HG02885 (cell line): ENCODE results near the gene BUD31.
"Not testable (repeated sequence)": the region's sequence is repeated elsewhere in the genome, so short reads cannot be mapped to it uniquely, and the experiment has no call there.

ENCODE experiments used
- ATAC-seq: cut with Tn5 transposase; IDR thresholded peaks from one replicate; pipeline ENCODE4 v1.9.1; 2021; ENCODE audit warnings: mild to moderate bottlenecking; ENCODE audit not compliant: unreplicated experiment, poor library complexity

BUD31 gene

DNA sequence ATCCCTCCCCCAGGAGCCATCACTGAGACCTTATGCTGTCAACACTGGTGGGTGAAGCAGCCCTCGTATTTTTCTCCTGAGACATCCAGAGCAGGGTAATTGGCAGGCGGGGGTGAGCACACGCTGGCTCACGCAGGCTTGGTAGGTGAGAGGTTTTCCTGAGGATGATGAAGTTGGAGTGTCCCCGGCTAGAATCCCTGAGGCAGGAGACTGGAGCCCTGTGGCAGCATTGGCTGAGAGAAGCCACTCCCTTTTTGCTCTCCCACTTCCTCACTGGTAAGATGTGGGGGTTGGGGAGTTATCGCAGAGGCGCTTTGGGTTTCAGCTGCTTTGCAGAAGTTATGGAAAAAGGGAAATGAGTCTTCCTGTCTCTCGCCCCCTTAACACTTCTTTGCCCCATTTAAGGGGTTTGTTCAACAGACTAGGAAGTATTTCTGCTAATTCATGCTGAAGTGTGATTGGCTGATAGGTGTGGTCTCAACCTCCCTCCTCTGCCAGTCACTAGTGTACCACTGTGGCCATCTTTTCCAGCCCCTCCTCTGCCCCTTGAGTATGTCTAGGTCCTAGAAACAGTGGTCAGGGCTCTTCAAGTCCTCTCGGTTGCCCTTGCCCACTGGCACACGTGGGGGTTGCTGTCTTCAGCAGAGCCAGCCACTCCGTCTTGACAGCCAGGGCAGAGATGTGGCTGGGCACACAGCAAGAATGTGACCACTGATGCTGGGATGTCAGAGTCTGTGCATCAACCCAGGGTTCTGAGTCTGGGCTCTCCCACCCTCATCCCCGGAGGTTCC lies 28.5 kb upstream of the BUD31 start:
- ATAC-seq: peak; percentile 36

DNA sequence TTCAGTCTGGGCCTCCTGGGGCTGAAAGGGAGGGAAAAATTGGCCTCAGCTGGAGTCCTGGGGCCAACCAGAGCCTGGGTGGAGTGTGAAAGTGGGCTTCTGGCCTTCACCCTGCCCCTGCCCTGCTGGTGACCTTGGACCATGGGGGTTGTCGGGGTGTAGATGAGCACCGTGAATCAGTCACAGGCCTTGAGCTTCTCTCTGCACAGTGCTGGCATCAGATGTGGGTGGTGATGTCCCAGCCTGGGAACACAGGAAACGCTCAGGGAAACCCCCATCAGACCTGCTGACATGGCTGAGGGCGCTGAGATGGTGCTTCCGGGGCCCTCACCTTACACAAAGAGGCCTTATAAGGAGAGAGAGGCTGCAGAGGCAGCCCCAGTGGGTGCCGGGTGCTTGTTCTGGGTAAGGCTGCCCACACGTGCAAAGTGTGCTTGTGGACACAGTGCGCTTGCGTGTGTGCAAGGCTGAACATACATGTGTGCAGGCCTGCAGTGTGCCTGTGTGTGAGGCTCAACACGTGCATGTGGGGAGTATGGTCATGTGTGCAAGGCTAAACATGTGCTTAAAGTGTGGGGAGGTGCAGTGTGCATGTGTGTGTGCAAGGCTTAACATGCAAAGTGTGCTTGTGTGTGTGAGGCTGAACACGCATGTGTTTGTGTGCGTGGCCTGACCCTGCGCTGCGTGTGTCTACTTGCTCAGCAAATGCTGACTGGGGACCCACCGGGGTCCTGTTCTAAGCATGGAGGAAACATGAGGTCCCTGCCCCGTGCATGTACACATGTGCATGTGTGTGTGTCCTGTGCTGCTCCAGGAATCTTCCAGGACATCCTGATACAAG lies 27.7 kb upstream of the BUD31 start:
- peak; percentile 81 for ATAC-seq

DNA sequence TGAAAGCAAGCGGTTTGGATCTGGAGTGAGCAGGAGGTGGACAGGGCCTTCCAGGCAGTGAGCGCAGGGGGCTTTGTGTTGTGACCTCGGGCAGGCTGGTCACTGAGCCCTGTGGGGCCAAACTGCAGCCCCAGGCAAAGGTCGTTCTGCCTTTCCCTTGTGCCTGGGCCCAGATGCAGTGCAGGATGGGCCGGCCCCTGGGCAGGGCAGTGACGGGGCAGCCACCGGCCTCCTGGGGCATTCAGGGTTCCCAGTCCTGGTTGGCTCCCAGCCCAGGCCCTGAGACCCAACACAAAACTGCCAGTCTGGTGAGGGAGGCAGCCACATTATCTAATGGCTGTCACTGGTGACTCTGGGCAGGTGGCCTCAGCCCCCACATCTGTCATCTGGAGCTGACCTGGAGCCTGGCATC lies 27.1 kb upstream of the BUD31 start:
- no peak for ATAC-seq

DNA sequence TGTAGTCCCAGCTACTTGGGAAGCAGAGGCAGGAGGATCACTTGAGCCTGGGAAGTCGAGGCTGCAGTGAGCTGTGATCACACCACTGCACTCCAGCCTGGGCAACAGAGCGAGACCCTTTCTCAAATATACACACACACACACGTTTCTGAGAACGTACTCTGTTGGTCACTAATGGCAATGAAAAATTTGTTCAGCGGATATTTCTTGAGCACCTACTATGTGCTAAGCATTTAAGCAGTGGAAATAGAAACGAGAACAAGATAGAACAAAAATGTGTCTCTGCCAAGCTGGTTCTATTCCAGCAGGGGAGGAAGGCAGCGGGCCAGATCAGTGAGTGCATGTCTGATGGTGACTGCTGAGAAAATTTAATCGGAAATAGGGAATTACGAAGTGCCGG lies 25.6 kb upstream of the BUD31 start:
- ATAC-seq: no peak

DNA sequence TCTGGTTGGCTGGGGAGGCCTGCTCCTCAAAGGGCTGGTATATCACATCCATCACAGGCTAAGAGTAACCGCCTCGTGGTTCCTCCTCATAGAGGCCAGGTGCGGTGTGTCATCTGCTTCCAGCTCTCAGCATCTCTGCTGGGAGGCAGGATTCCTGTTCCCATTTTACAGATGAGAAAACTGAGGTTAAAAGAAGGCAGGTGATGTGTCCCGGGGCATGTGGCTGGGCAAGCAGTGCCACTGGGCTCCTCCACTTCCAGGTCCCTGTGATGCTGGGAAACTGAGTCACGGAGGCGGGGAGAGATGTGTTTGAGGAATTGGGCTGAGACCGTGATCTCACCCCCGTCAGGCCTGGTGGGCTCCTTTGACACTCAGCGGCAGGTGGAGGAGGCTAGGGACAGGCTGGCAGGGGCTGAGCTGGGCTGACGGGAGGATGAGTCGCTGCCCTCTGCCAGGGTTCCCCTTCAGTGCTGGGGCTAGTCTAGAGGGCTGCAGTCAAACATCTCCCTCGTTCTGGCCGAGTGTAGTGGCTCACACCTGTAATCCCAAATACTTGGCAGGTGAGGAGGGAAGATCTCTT lies 24.9 kb upstream of the BUD31 start:
- ATAC-seq: no peak

DNA sequence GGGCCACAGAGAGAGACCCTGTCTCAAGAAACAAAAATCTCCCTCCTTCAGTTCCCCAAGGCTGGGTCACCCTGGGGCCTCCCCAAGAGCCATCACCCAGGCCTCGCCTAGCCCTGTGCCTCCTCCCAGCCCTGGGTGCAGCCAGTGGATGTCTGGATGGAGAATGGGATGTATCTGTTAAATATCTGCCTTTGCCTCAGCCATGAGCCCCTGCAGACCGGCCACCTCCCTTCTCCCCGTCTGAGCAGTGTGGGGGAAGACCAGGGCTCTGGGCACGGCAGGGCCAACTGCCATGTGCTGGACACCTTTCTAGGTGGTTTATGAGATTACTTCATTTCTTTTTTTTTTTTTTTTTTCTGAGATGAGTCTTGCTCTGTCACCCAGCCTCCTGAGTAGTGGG lies 24.2 kb upstream of the BUD31 start:
- ATAC-seq: no peak

DNA sequence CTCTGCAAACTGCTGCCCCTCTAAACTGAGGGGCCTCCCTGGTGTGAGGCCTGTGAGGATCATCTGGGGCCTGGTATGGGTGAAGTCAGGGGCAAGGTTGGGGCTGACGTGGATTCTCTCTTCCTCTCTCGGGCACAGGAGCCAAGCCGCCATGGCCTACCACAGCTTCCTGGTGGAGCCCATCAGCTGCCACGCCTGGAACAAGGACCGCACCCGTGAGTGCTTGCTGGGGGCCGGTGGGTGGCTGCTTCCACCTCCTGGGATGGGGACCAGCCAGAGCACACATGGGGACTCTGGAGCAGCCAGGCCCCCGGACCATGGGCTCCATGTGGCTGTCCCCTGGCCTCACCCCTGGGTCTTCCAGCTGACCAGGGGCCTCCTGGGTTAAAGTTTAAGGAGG lies 23.2 kb upstream of the BUD31 start:
- no peak for ATAC-seq

DNA sequence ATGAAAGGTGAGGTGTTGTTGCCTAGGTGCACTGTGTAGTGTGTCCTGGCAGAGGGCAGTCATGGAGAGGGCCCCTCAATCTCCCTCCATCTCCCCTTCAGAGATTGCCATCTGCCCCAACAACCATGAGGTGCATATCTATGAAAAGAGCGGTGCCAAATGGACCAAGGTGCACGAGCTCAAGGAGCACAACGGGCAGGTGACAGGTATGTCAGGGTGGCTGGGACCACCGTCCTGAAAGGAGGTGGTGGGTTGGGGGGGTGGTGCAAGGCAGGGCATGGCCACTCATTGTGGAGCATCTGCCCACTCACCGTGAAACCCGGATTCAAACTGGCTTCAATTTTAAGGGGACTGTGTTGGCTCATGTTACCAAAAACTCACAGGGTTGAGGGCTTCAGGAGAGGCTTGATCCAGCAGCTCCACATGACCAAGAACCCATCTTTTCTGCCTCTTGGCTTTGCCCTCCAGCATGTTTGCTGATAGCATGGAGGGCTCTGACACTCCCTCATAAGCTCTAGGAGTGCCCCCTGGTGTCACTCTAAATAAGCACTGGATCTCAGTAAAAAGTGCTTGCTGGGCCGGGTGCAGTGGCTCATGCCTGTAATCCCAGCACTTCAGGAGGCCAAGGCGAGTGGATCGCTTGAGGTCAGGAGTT lies 22.1 kb upstream of the BUD31 start:
- ATAC-seq: no peak

DNA sequence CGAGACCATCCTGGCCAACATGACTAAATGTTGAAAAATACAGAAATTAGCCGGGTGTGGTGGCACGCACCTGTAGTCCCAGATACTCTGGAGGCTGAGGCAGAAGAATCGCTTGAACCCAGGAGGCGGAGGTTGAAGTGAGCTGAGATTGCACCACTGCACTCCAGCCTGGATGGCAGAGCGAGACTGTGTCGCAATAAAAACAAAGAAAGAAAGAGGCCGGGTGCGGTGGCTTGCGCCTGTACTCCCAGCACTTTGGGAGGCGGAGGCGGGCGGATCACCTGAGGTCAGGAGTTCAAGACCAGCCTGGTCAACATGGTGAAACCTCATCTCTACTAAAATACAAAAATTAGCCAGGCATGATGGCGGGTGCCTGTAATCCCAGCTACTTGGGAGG lies 21.5 kb upstream of the BUD31 start:
- not testable (repeated sequence) for ATAC-seq

DNA sequence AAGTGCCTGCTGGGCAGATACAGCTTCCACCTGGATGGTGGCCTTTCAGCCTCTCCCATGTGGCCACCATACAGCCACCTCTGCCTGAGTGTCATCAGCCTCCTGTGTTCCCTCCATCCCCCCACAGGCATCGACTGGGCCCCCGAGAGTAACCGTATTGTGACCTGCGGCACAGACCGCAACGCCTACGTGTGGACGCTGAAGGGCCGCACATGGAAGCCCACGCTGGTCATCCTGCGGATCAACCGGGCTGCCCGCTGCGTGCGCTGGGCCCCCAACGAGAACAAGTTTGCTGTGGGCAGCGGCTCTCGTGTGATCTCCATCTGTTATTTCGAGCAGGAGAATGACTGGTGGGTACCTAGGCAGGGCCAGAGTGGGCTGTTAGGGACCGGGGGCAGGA lies 20.9 kb upstream of the BUD31 start:
- ATAC-seq: no peak

DNA sequence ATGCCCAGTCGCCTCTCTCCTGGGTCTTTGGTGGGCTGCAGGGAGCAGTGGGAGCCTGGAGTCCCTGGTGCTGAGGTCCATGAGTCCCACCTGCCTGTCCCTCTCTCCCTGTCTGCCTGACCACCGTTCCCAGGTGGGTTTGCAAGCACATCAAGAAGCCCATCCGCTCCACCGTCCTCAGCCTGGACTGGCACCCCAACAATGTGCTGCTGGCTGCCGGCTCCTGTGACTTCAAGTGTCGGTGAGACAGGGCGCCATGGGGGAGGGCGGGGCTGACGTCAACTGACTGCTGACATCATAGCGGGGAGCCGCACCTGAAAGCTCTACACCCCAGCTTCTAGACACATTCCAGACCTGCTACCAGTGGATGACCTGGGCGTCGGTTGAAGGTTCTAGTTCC lies 19.0 kb upstream of the BUD31 start:
- no peak for ATAC-seq

DNA sequence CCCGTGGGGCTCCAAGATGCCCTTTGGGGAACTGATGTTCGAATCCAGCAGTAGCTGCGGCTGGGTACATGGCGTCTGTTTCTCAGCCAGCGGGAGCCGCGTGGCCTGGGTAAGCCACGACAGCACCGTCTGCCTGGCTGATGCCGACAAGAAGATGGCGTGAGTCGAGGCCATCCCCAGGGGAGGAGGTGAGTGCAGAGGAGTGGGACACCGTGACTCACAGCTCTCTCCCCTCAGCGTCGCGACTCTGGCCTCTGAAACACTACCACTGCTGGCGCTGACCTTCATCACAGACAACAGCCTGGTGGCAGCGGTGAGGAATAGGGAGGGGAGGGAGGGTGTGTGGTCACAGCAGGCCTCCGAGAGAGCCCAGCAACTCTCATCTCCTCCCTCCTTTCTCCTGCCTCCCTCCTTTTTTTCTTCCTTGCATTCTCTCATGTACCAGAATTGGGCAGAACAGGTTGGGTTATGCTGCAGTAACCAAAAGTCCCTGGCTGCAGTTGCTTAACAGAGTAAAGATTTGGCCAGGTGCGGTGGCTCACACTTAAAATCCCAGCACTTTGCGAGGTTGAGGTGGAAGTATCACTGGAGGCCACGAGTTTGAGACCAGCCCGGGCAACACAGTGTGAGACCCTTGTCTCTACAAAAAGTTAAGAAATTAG lies 17.7 kb upstream of the BUD31 start:
- ATAC-seq: no peak

DNA sequence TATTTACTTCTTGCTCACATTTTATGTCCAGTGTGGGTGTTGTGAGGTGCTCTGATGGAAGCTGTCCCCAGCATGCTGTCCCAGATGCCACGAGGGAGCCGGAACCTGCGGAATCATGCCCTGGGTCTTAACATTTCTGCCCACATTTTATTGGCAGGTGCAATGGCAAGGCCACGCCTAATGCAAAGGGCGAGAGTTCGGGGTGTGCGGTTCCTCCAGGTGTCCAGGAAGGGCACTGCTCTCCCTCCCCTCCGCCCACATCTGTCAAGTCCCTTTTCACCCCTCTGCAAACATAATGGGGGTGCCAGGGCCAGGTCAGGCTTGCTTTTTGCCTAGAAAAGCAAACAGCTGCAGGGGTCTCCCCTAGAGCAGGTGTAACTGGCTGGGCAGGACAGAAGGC lies 16.7 kb upstream of the BUD31 start:
- no peak for ATAC-seq

DNA sequence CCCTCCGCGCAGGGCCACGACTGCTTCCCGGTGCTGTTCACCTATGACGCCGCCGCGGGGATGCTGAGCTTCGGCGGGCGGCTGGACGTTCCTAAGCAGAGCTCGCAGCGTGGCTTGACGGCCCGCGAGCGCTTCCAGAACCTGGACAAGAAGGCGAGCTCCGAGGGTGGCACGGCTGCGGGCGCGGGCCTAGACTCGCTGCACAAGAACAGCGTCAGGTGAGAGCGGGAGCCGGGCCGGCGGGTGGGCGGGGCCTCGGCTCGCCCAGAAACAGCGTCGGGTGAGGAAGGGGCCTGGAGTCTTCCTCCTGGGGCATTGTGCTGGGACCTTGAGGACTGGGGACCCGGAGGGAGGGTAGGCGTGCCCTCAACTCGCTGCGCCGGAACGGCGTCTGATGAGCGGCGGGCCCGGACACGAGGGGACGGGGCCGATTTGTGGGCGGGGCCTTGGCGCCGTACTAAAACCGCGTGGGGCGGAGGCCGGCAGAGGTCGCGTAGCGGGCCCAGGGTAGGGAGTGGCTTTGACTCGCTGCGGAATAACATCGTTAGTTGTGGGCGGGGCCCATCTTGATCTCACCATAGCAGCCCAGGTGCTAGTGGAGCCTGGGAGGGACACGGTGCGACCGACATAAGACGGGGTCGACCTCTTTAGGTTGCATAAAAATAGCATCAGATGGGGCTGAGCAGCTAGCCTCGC lies 16.0 kb upstream of the BUD31 start:
- peak; percentile 67 for ATAC-seq

DNA sequence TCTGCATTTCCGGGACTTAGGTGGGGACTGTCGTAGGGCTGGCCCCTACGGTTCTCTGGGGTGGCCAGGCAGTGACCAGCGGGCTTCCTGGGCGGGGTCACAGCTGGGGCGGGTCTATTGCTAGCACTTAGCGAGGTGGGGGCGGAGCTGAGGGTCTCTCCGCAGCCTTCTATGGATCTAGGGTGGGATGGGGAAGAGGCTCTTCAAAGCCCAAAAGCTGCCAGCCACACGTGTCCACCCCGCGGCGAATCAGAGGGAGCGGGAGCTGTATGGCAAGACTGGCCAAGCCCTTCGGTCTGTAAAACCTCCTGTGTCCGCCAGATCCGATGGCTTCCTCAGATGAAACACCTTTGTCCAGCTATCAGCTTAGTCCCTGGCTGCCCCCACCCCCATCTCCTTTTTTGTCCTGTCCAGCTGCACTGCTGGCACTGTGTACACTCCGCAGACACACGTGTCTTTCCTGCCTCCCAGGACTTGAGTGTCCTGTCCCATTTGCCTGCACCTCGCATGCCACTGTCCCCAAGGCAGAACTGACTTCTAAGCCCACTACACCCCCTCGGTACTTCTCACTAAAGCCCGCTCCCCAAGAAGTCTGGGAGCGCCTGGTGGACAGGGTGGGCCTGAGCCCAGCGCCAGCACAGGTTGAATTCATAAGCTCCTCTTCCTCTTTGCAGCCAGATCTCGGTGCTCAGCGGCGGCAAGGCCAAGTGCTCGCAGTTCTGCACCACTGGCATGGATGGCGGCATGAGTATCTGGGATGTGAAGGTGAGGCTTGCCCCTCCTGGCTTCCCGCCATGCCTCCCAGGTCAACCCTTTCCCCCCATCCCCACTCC lies 15.2 kb upstream of the BUD31 start:
- no peak for ATAC-seq

DNA sequence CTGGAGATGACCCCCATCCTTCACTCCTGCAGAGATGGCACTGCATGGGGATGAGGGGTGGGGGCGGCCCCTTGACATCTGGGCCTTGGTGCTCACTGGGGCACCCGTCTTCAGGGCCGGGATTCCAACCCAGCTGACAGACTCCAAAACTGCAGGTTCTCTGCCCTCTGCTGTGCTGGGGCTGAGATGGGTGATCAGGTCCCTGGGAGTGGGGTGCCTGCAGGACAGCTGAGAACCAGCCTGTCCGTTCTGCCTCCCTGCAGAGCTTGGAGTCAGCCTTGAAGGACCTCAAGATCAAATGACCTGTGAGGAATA lies 14.6 kb upstream of the BUD31 start:
- ATAC-seq: no peak

DNA sequence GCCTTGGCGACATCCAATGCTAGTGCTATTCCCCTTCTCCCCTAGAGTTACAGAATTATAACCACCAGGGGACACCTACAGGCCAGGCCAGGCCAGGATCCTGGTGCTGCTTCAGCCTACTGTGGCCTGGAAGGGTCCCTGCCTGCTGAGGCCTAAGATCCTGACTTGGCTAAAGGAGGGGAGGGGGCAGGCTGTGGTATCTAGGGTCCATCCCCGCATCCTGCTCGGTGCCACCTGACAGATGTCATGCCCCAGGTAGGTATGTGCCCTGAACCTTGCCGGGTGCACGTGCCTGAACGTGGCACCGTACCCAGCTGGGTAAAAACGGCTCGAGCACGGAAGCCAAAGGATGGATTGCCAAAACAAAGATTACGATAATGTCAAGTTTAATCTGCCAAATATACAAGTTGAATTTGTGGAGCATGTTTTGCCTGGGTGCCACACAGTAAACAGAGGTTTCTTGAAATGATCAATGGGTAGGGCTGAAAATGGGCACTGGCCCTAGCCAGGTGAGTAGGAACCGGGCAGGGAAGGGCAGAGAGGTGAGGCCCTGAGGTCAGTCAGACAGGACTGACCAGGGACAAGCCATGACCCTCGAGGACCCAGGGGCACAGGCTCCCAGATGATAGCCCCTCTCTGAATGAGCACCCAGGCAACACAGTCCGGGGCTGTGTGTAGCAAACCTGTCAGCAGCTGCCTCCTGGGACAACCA lies 13.0 kb upstream of the BUD31 start:
- ATAC-seq: no peak
